Measurements from ENCODE around the gene CACNA1C.

CACNA1C gene

DNA sequence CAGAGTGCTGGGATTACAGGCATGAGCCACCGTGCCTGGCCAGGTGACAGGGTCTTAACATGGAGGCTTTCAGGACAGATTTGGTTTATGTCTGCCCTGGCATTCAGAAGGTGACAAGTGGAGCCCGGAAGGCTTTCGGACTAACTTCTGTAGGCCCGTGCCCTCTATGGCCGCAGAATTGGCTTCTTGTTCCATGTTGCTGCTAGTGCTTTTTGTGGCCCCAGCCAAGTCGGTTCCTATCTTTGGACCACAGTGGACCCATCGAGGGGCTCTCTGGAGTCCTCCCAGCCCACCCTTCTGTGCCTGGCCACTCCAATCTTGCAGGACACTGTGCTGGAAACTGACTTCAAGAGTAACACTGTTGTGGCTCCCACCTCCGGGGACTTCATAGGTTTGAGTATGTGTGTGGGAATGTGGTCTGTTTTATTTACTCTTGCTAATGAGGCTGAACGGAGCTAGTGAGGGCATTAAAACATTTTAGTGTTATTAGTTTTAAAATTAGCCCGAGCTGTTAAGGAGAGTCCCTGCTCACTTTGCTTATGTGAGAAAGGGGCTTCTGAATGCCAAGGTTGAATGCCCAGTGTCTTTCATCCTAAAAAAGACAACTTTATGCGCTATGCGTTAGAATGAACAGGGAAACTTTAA, 245.9 kb downstream of the CACNA1C start:
- TF ChIP-seq, protein P1, sequence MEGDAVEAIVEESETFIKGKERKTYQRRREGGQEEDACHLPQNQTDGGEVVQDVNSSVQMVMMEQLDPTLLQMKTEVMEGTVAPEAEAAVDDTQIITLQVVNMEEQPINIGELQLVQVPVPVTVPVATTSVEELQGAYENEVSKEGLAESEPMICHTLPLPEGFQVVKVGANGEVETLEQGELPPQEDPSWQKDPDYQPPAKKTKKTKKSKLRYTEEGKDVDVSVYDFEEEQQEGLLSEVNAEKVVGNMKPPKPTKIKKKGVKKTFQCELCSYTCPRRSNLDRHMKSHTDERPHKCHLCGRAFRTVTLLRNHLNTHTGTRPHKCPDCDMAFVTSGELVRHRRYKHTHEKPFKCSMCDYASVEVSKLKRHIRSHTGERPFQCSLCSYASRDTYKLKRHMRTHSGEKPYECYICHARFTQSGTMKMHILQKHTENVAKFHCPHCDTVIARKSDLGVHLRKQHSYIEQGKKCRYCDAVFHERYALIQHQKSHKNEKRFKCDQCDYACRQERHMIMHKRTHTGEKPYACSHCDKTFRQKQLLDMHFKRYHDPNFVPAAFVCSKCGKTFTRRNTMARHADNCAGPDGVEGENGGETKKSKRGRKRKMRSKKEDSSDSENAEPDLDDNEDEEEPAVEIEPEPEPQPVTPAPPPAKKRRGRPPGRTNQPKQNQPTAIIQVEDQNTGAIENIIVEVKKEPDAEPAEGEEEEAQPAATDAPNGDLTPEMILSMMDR (IDR thresholded peaks at IDR 0.05; ENCODE audit: low read depth, low read length, missing control alignments) = no peak
- DNase-seq (ENCODE audit: low read depth) = no peak
- no peak overlapping the region for H3K4me3 ChIP-seq (ENCODE audit: low read depth, low read length)
- in situ Hi-C loops (cut with HindIII; ENCODE audit: low sequenced_read_pairs) = no loop called here

DNA sequence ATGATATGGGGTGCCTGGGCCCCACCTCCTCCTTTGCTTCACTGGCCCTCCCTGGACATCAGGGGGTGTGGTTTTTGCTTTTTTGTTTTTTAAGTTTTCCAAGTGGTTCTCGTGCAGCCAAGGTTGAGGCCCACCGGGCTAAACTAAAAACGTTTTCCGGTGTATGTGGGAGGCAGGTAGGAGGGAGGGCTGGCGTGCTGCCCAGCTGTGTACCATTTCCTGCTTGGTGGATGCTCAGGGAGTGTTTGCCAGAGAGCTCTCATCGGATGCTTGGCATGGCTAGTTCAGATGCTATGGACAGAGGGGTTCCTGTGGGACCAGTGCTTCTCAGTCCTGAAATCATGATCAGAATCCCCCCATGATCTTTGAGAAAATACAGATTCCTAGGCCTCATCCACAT, 246.4 kb downstream of the CACNA1C start:
- no peak overlapping the region for H3K4me3 ChIP-seq (ENCODE audit: low read depth, low read length)
- no peak for DNase-seq (ENCODE audit: low read depth)
- TF ChIP-seq, protein P1 (IDR thresholded peaks at IDR 0.05; ENCODE audit: low read depth, low read length, missing control alignments) = no peak
- in situ Hi-C loops (cut with HindIII; ENCODE audit: low sequenced_read_pairs) = no loop called here

DNA sequence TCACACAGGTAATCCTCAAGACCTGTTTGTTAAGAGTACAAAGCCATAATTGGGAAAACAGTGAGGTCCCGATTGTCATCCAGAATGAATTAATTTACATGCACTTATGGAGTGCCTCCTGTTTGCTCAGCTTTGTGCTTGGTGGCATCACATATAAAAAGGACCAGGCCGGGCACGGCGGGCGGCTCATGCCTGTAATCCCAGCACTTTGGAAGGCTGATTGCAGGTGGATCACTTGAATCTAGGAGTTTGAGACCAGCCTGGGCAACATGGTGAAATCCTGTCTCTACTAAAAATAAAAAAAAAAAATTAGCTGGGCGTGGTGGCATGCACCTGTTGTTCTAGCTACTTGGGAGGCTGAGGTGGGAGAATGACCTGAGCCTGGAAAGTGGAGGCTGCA, 247.4 kb downstream of the CACNA1C start:
- TF ChIP-seq, protein P1 (IDR thresholded peaks at IDR 0.05; ENCODE audit: low read depth, low read length, missing control alignments) = no peak
- no peak for DNase-seq (ENCODE audit: low read depth)
- no peak overlapping the region for H3K4me3 ChIP-seq (ENCODE audit: low read depth, low read length)
- in situ Hi-C loops (cut with HindIII; ENCODE audit: low sequenced_read_pairs) = no loop called here

DNA sequence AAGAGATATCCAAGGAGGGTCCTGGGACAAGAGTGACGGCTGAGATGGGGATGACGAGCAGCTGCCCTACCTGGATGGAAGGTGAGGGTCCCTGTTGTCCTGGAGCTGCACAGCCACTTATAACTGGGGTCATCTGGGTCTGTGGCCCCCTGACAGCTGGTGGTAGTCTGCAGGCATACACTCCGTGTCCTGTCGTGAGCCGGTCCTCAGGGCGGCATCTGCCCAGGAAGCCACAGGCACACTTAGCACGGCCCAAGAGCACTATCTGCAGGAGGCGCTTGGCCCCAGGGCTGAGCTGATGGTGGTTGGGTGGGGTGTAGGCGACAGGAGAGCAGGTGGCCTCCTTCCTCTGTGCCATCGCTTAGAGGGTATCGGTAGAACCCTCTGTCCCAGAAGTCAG, 248.1 kb downstream of the CACNA1C start:
- no peak overlapping the region for H3K4me3 ChIP-seq (ENCODE audit: low read depth, low read length)

DNA sequence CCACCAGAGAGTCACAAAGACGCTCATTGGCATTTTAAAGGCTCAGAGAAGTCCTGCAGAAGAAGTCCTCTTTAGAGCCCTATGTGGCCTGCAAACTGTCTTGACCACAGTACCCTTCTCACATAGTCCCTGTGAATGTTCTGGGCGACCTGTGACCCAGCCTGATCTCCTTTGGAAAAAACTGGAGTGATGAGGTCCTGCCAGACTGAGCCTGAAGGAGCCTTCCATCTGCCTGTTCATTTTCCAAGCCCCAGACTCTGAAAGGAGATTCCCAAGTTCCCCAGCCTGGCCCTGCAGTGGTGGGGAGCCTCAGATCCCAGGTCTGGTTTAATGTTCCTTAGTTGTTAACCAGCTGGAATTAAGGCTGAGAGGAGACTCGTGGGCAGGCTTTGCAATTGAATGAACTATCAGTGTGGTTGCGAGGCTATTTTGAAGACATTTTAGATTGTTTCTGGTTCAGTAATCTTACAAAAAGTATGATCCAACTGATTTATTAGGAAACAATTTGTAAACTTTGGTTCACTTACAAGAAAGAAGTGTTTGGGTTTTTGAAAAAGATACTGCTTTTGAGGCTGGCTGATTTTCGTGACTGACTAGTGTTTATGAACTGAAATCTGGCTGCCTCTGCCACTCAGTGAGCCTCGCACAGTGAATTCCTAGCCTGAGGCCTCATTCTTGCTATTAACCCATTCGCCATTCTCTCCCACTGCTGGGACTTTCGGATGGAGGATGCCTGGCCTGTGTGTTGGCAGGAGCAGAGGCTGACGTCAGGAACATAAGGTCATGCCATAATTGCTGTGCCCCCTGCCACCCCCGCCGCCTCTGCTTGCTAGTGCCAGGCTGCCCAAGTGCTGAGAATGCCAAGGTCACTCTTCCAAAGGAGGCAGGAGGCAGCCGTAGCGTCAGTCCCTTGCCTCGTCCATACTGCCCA, 249.0 kb downstream of the CACNA1C start:
- TF ChIP-seq, protein P1 (IDR thresholded peaks at IDR 0.05; ENCODE audit: low read depth, low read length, missing control alignments) = no peak
- in situ Hi-C loops (cut with HindIII; ENCODE audit: low sequenced_read_pairs) = no loop called here
- DNase-seq (ENCODE audit: low read depth) = peak; percentile 73
- no peak overlapping the region for H3K4me3 ChIP-seq (ENCODE audit: low read depth, low read length)

More for the DNA sequence above, 248.1 kb downstream of the CACNA1C start:
- no peak for DNase-seq (ENCODE audit: low read depth)
- in situ Hi-C loops (cut with HindIII; ENCODE audit: low sequenced_read_pairs) = no loop called here
- TF ChIP-seq, protein P1 (IDR thresholded peaks at IDR 0.05; ENCODE audit: low read depth, low read length, missing control alignments) = no peak

DNA sequence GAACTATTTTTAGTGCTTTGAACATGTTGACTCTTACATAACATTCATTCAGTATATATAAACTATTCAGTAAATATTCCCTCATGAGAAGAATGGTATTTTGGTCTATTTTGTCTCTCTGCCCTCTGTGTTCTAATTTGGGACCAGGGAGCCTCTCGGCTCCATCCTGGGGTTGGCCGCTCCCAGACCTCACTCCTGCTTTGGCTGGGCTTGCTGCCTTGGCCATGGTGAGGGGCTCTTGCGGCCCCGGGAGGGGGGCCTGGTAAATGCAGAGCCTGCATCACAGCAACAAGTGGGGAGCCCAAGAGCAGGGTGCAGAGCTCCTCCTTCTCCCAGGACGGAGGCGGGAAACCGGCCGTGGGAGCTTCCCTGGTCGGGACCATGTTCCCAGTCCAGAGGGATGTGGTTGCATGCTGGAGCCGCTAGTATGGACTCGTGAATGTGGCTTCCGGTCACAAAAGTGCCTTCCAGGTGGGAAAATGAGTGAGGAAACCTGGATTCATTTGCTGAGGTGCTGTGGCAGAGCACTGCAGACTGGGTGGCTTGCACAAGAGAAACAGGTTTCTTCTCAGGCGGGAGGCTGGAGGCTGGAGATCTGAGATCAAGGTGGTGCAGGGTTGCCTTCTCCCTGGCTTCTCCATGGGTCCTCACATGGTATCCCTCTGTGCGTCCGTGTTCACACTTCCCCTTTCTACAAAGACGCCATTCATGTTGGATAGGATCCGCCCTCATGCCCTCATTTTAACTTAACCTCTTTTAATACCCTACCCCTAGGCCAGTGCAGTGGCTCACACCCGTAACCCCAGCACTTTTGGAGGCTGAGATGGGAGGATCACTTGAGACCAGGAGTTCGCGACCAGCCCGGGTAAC, 250.2 kb downstream of the CACNA1C start:
- in situ Hi-C loops (cut with HindIII; ENCODE audit: low sequenced_read_pairs) = no loop called here
- DNase-seq (ENCODE audit: low read depth) = no peak
- TF ChIP-seq, protein P1 (IDR thresholded peaks at IDR 0.05; ENCODE audit: low read depth, low read length, missing control alignments) = no peak
- no peak overlapping the region for H3K4me3 ChIP-seq (ENCODE audit: low read depth, low read length)
